Measurements from ENCODE around the gene SVIL.

GRCh38 chr10:29621161-29621560, 13.6 kb downstream of the SVIL start:
- no peak for TF ChIP-seq CTCF (conservative IDR thresholded peaks at IDR 0.05; ENCODE audit: low read length)
- TF ChIP-seq EZH2phosphoT487 (IDR thresholded peaks at IDR 0.05; ENCODE audit: borderline replicate concordance, low read depth, low read length), result no peak
